GM12891 (cell line): ENCODE results near the gene CDK14.

Source experiments
- PAX5 ChIP-seq: IDR thresholded peaks from 2 replicates; pipeline ENCODE4 v1.6.1; 2011; ENCODE audit warnings: low read length, moderate library complexity, mild to moderate bottlenecking; ENCODE audit not compliant: insufficient read depth, severe bottlenecking
- POLR2A ChIP-seq: IDR thresholded peaks from 2 replicates; pipeline ENCODE4 v1.6.1; 2011; ENCODE audit warnings: low read depth, low read length, control low read depth
- POLR2AphosphoS5 ChIP-seq: IDR thresholded peaks from 2 replicates; pipeline ENCODE4 v1.6.1; 2011; ENCODE audit warnings: low read depth, low read length, control low read depth
- POU2F2 ChIP-seq: IDR thresholded peaks from 2 replicates; pipeline ENCODE4 v1.6.1; 2011; ENCODE audit warnings: low read depth, mild to moderate bottlenecking, control low read depth, low read length, moderate library complexity
- SPI1 ChIP-seq: IDR thresholded peaks from 2 replicates; pipeline ENCODE4 v1.6.1; 2011; ENCODE audit warnings: low read depth, low read length, control low read depth
- TAF1 ChIP-seq: IDR thresholded peaks from 2 replicates; pipeline ENCODE4 v1.6.1; 2011; ENCODE audit warnings: low read depth, low read length, control low read depth

DNA sequence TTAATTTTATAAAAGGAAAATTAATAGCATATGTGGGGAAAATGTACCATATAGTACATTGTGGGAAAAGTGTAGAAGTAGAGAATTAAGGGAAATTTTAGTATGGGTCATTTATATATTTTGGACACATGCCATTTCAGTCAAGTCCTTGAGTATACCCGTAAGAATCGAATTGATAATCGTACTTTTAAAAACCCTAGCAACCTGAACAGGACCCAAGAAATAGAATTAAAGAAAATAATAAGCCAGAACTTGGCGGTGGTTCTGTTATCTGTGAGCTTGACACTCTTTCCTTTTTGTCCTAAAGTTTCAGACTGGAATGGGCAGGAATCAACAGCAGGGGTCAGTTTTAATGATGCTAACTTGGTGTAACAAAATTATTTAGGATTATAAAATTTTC, 221.0 kb downstream of the CDK14 start:
- TF ChIP-seq POLR2A (no peak), TAF1 (no peak), POLR2AphosphoS5 (no peak), POU2F2 (no peak), PAX5 (no peak), SPI1 (no peak)
